ENCODE results near the gene SLC30A4.
"Not testable (repeated sequence)": the region's sequence is repeated elsewhere in the genome, so short reads cannot be mapped to it uniquely, and the experiment has no call there.

GRCh38 chr15:45507143-45507542 lies 15.4 kb downstream of the SLC30A4 start:
- TF ChIP-seq POLR2AphosphoS5 (IDR thresholded peaks at IDR 0.05; ENCODE audit: low read depth); CTCF (conservative IDR thresholded peaks at IDR 0.05; ENCODE audit: low read depth in 2 of 2); EZH2 (IDR thresholded peaks at IDR 0.05; ENCODE audit: low read depth, unreplicated experiment); EZH2phosphoT487 (IDR thresholded peaks at IDR 0.05; ENCODE audit: unreplicated experiment): not testable (repeated sequence)
- TF ChIP-seq, protein P1, sequence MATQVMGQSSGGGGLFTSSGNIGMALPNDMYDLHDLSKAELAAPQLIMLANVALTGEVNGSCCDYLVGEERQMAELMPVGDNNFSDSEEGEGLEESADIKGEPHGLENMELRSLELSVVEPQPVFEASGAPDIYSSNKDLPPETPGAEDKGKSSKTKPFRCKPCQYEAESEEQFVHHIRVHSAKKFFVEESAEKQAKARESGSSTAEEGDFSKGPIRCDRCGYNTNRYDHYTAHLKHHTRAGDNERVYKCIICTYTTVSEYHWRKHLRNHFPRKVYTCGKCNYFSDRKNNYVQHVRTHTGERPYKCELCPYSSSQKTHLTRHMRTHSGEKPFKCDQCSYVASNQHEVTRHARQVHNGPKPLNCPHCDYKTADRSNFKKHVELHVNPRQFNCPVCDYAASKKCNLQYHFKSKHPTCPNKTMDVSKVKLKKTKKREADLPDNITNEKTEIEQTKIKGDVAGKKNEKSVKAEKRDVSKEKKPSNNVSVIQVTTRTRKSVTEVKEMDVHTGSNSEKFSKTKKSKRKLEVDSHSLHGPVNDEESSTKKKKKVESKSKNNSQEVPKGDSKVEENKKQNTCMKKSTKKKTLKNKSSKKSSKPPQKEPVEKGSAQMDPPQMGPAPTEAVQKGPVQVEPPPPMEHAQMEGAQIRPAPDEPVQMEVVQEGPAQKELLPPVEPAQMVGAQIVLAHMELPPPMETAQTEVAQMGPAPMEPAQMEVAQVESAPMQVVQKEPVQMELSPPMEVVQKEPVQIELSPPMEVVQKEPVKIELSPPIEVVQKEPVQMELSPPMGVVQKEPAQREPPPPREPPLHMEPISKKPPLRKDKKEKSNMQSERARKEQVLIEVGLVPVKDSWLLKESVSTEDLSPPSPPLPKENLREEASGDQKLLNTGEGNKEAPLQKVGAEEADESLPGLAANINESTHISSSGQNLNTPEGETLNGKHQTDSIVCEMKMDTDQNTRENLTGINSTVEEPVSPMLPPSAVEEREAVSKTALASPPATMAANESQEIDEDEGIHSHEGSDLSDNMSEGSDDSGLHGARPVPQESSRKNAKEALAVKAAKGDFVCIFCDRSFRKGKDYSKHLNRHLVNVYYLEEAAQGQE (IDR thresholded peaks at IDR 0.05; ENCODE audit: unreplicated experiment) = not testable (repeated sequence)

Measured in GM23338 (cell line).